SU-DHL-6 (cell line): ENCODE data around the gene CRTC3.
"Not testable (repeated sequence)": the region's sequence is repeated elsewhere in the genome, so short reads cannot be mapped to it uniquely, and the experiment has no call there.

Source experiments
- CTCF ChIP-seq: fragments of 200-600 bp; sonication (generic); IDR thresholded peaks from one replicate; pipeline ENCODE4 v1.5.1; 2017; ENCODE audit warnings: antibody characterized with exemption, mild to moderate bottlenecking, low read length, moderate library complexity; ENCODE audit not compliant: insufficient read depth, poor library complexity, severe bottlenecking
- EZH2phosphoT487 ChIP-seq: fragments of 200-600 bp; sonication (generic), shearing (Covaris generic); conservative IDR thresholded peaks from 2 replicates; pipeline ENCODE4 v1.6.1; 2018; ENCODE audit warnings: mild to moderate bottlenecking, antibody characterized with exemption, low read length, moderate library complexity, mixed read lengths

GRCh38 chr15:90664081-90664461 lies 134.3 kb downstream of the CRTC3 start:
- TF ChIP-seq CTCF, EZH2phosphoT487: not testable (repeated sequence)
